Hepatocyte (in vitro differentiated cells): Measurements from ENCODE around the gene BMP7.

ENCODE experiments used
- CTCF ChIP-seq: fragments of 200-600 bp; sonication (generic); IDR thresholded peaks from 2 replicates; pipeline ENCODE4 v1.5.1; 2016; ENCODE audit warnings: antibody characterized with exemption, mild to moderate bottlenecking; ENCODE audit not compliant: poor library complexity
- EZH2 ChIP-seq: fragments of 200-600 bp; sonication (generic); IDR thresholded peaks from 2 replicates; pipeline ENCODE4 v1.6.1; 2016; ENCODE audit warnings: antibody characterized with exemption, mild to moderate bottlenecking, borderline replicate concordance
- EZH2phosphoT487 ChIP-seq: fragments of 200-600 bp; sonication (generic); IDR thresholded peaks from one replicate; pipeline ENCODE4 v1.6.1; 2018; ENCODE audit warnings: antibody characterized with exemption, mild to moderate bottlenecking, low read depth, moderate library complexity; ENCODE audit not compliant: unreplicated experiment, severe bottlenecking

DNA sequence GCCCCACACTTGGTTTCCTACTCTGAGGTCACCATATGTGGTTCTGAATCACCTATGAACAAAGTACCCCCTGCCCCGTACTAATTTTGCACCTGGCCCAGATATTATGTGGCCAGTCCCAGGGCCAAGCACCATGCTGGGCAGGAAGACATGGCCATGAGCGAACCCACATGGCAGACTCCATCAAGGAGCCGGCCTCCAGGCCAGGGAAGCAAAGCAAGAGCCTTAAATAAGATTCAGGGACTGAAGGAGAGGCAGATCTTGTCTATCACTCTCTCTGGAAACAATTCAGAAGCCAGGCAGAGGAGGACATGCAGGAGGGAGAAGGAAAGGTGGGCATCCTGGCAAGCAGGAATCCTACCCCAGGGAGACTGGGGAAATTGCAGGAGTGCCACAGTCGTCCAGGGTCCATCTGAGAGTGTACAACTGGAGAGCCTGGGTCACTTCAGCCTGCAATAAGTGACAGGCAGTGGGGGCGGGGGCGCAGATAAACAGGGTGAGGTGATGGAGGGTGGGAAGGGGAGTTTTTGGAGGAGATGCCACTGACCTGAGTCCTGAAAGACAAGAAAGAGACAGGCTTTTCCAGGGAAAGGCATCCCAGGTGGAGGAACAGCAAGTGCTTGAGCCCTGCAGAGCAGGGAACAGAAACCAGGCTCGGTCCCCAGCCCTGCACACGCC is 2.1 kb upstream of the BMP7 start:
- no peak for TF ChIP-seq EZH2phosphoT487
- no peak for TF ChIP-seq CTCF
- TF ChIP-seq EZH2: no peak
